KG1 (cell line): ENCODE results near the gene SYTL4.

ENCODE experiments used
- DNase-seq: peaks from one replicate; lab custom pipeline; 2025; lab: John Stamatoyannopoulos, UW

Gene SYTL4

GRCh38 chrX:100695302-100695701, 36.6 kb downstream of the SYTL4 start:
- DNase-seq = no peak

GRCh38 chrX:100687546-100687945, 44.4 kb downstream of the SYTL4 start:
- DNase-seq = no peak

GRCh38 chrX:100687128-100687527, 44.8 kb downstream of the SYTL4 start:
- no peak for DNase-seq

GRCh38 chrX:100685997-100686305, 46.0 kb downstream of the SYTL4 start:
- DNase-seq = no peak

- peak; percentile 38 for DNase-seq
Measured at GRCh38 chrX:100685284-100685996, 46.5 kb downstream of the SYTL4 start.

- DNase-seq = no peak
Measured at GRCh38 chrX:100682939-100683338, 49.0 kb downstream of the SYTL4 start.

- DNase-seq = no peak
Measured at GRCh38 chrX:100681599-100681998, 50.3 kb downstream of the SYTL4 start.

- no peak for DNase-seq
Measured at GRCh38 chrX:100680756-100681155, 51.2 kb downstream of the SYTL4 start.

GRCh38 chrX:100677611-100678181, 54.2 kb downstream of the SYTL4 start:
- DNase-seq = no peak

GRCh38 chrX:100674705-100675104, 57.2 kb downstream of the SYTL4 start:
- DNase-seq = no peak

GRCh38 chrX:100673397-100673953, 58.4 kb downstream of the SYTL4 start:
- DNase-seq = no peak

GRCh38 chrX:100672966-100673365, 59.0 kb downstream of the SYTL4 start:
- no peak for DNase-seq

GRCh38 chrX:100663642-100664041, 68.3 kb downstream of the SYTL4 start:
- DNase-seq = no peak

GRCh38 chrX:100662796-100663195, 69.1 kb downstream of the SYTL4 start:
- no peak for DNase-seq

- DNase-seq = no peak
Measured at GRCh38 chrX:100662170-100662569, 69.8 kb downstream of the SYTL4 start.

GRCh38 chrX:100659431-100660137, 72.3 kb downstream of the SYTL4 start:
- DNase-seq = no peak

- no peak for DNase-seq
Measured at GRCh38 chrX:100658941-100659381, 73.0 kb downstream of the SYTL4 start.

- no peak for DNase-seq
Measured at GRCh38 chrX:100654261-100654660, 77.7 kb downstream of the SYTL4 start.

- DNase-seq = no peak
Measured at GRCh38 chrX:100652266-100652665, 79.7 kb downstream of the SYTL4 start.

- no peak for DNase-seq
Measured at GRCh38 chrX:100650841-100651240, 81.1 kb downstream of the SYTL4 start.

- no peak for DNase-seq
Measured at GRCh38 chrX:100649550-100650356, 82.2 kb downstream of the SYTL4 start.
